Measurements from ENCODE around the gene DAPK2.

DNA sequence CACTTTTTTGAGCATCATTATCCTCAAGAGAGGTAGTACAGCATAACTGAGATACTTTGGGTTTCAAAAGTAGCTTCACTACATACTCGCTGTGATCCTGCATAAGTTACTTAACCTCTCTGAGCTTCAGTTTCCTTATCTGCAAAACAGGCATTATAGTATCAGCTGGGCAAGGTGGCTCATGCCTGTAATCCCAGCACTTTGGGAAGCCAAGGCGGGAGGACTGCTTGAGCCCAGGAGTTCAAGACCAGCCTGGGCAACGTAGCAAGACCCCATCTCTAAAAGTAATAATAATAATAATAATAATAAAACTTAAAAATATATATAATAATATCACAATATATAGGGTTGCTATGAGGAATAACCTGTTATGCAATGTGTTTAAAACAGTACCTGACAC, 36.5 kb upstream of the DAPK2 start:
- TF ChIP-seq GATA2 (IDR thresholded peaks at IDR 0.05; ENCODE audit: low read depth, low read length): no peak
- TF ChIP-seq GATA3 (IDR thresholded peaks at IDR 0.05; ENCODE audit: low read depth, low read length): no peak

Measured in SH-SY5Y (cell line).